Thoracic aorta (tissue), 2 donors: ENCODE results near the gene SPRR2F. TPM values are rescaled to one million over a fixed set of nuclear protein-coding genes. Genes with fewer than 3 reads are reported as not detected.

Source experiments
- ATAC-seq: fragments of 150-250 bp; one replicate; pipeline ENCODE4 v1.8.0; 2017; ENCODE audit warnings: low read depth; ENCODE audit not compliant: insufficient number of reproducible peaks, low FRiP score
- DNase-seq: peaks from one replicate; pipeline ENCODE4 v3.0.0-alpha.2; 2020; ENCODE audit warnings: low spot score
- H3K27ac ChIP-seq, 2 donors: fragments of 200-600 bp; sonication (generic); 1 replicate in 1 of 2; 2 replicates in 1 of 2; pipeline ENCODE4 v1.5.1; 2016; ENCODE audit warnings: mild to moderate bottlenecking in 2 of 2, moderate library complexity in 2 of 2
- H3K27me3 ChIP-seq: fragments of 200-600 bp; sonication (generic); replicated peaks from 2 replicates; pipeline ENCODE4 v1.6.0; 2016; ENCODE audit warnings: mild to moderate bottlenecking; ENCODE audit not compliant: insufficient read depth
- H3K36me3 ChIP-seq: fragments of 200-600 bp; sonication (generic); one replicate; pipeline ENCODE4 v1.5.1; 2016
- H3K4me1 ChIP-seq, 2 donors: fragments of 200-600 bp; sonication (generic); 1 replicate in 1 of 2; 2 replicates in 1 of 2; pipeline versions ENCODE4 v1.5.1 to v1.6.0; 2016; ENCODE audit warnings: low read depth in 2 of 2, mild to moderate bottlenecking in 1 of 2; ENCODE audit not compliant: control insufficient read depth in 1 of 2
- H3K4me3 ChIP-seq: fragments of 200-600 bp; sonication (generic); 2 replicates; pipeline ENCODE4 v1.5.1; 2016; ENCODE audit warnings: mild to moderate bottlenecking
- H3K9me3 ChIP-seq: fragments of 200-600 bp; sonication (generic); 2 replicates; pipeline ENCODE4 v1.5.1; 2016
- total RNA-seq, 2 donors: library from RNA; depleted of rRNA; stranded (reverse); fragments of >200 nt; gene quantifications; one replicate each; pipeline versions ENCODE4 v1.1.0 to v1.2.3, GENCODE V29; 2016
- TF ChIP-seq, protein P1 (sequence below): fragments of 200-600 bp; sonication (generic); IDR thresholded peaks from one replicate; pipeline ENCODE4 v1.5.1; 2019; ENCODE audit warnings: antibody characterized with exemption

The SPRR2F gene
- not detected for total RNA-seq

DNA sequence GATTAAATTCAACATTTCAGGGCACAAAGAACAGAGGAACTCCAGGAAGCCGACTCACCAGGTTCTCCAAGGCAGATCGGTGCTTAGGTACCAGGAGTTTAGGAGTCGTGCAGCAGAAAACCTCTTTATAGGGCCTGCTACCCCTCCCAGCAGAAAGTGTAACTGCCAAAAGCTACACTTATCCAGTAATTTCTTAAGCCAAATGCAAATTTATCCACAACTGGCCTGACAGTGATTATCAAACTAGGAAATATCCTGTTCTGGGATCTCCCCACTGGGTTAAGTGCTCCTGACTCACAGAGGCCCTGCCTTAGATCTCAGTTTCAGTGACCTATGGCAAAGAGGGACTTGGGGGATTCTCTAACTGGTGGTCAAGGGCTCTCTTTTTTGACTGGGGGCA, at the start of gene SPRR2F:
Gene SPRR2F (minus strand): TSS at position 101 of the 400 bp plus-strand sequence. CDS start 783 bp downstream, outside the sequence.
- no peak within 1 kb of the TSS for H3K27ac ChIP-seq
- no peak within 1 kb of the TSS for H3K4me3 ChIP-seq
- H3K27me3 ChIP-seq, result no peaks in the 10 kb centered on the region
- no peaks in the 10 kb centered on the region for H3K9me3 ChIP-seq
- H3K4me1 ChIP-seq, result no peaks in the 10 kb centered on the region
- ATAC-seq (no peak), DNase-seq (no peak)
- TF ChIP-seq, protein P1, sequence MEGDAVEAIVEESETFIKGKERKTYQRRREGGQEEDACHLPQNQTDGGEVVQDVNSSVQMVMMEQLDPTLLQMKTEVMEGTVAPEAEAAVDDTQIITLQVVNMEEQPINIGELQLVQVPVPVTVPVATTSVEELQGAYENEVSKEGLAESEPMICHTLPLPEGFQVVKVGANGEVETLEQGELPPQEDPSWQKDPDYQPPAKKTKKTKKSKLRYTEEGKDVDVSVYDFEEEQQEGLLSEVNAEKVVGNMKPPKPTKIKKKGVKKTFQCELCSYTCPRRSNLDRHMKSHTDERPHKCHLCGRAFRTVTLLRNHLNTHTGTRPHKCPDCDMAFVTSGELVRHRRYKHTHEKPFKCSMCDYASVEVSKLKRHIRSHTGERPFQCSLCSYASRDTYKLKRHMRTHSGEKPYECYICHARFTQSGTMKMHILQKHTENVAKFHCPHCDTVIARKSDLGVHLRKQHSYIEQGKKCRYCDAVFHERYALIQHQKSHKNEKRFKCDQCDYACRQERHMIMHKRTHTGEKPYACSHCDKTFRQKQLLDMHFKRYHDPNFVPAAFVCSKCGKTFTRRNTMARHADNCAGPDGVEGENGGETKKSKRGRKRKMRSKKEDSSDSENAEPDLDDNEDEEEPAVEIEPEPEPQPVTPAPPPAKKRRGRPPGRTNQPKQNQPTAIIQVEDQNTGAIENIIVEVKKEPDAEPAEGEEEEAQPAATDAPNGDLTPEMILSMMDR, result no peak
- H3K36me3 ChIP-seq, result no peaks in the 10 kb centered on the region

DNA sequence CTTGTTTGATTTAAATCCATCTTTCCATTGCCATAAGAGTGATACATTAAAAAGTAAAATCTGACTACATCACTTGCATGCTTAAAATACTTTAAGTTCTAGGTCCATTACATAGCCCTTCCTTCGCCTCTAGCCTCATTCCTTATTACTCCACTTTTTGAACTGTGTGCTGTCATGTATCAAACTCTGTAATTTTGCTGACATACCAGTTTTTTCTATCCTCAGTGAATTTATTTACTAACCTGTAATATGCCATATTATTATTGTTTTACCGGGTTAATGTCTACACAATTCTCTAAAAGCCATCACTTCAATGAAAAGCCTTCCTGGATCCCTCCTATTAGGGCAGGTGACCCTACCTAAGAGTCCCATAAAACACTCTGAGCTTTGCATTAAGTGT, 42.2 kb upstream of the SPRR2F start:
- Histone ChIP-seq H3K27me3 (no peaks in the 10 kb centered on the region), H3K9me3 (peaks cover 3% of the 10 kb centered on the region), H3K36me3 (no peaks in the 10 kb centered on the region), H3K4me1 (no peaks in the 10 kb centered on the region), H3K27ac (no peak overlapping the region), H3K4me3 (no peak overlapping the region)
- DNase-seq, result no peak
- TF ChIP-seq, protein P1, result no peak
- no peak for ATAC-seq

GRCh38 chr1:153152481-153152880, 39.2 kb upstream of the SPRR2F start:
- H3K27me3 ChIP-seq, result no peaks in the 10 kb centered on the region
- H3K36me3 ChIP-seq, result no peaks in the 10 kb centered on the region
- H3K27ac ChIP-seq, result no peak overlapping the region
- TF ChIP-seq, protein P1, result no peak
- H3K4me3 ChIP-seq, result no peak overlapping the region
- no peak for DNase-seq
- ATAC-seq, result no peak
- H3K9me3 ChIP-seq, result no peaks in the 10 kb centered on the region
- H3K4me1 ChIP-seq, result no peaks in the 10 kb centered on the region

GRCh38 chr1:153150846-153151245, 37.5 kb upstream of the SPRR2F start, which contains the start of gene SPRR2G:
SPRR2G (minus strand) TSS chr1:153150890; CDS start chr1:153150110, 780 bp downstream.
- TF ChIP-seq, protein P1, result no peak
- Histone ChIP-seq H3K27ac (no peak within 1 kb of the TSS), H3K36me3 (no peaks in the 10 kb centered on the region), H3K4me1 (no peaks in the 10 kb centered on the region), H3K27me3 (no peaks in the 10 kb centered on the region), H3K9me3 (no peaks in the 10 kb centered on the region), H3K4me3 (no peak within 1 kb of the TSS)
- no peak for DNase-seq
- ATAC-seq, result no peak

DNA sequence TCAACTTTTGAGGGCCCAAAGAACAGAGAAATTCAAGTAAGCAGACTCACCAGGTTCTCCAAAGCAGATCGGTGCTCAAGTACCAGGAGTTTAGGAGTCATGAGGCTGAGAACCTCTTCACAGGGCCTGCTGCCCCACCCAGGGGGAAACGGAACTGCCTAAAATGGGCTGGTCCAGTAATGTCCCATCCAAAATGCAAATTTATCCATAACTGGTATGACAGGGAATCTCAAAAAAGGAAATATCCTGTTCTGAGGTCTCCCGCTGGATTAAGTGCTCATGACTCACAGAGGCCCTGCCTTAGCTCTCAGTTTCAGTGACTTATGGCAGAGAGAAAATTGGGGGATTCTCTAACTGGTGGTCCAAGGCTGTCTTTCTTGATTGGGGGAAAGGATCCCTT, 28.1 kb upstream of the SPRR2F start:
- Histone ChIP-seq H3K9me3 (no peaks in the 10 kb centered on the region), H3K27me3 (no peaks in the 10 kb centered on the region), H3K4me1 (no peaks in the 10 kb centered on the region), H3K36me3 (no peaks in the 10 kb centered on the region), H3K27ac (no peak overlapping the region), H3K4me3 (no peak overlapping the region)
- TF ChIP-seq, protein P1, result no peak
- ATAC-seq (no peak), DNase-seq (no peak)
